Measurements from ENCODE around the gene ATP1A2.
"Not testable (repeated sequence)": the region's sequence is repeated elsewhere in the genome, so short reads cannot be mapped to it uniquely, and the experiment has no call there.

The ATP1A2 gene

DNA sequence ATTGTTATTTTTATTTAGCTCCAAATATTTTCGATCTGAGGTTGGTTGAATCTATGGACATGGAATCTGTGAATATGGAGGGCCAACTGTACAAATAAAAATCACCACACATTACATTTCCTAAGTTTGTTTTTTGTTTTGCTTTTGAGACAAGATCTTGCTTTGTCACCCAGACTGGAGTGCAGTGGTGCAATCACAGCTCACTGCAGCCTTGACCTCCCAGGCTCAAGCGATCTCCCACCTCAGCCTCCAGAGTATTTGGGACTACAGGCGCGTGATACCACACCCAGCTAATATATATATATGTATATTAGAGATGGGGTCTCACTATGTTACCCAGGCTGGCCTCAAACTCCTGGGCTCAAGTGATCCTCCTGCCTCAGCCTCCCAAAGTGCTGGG, 10.8 kb downstream of the ATP1A2 start:
- not testable (repeated sequence) for DNase-seq

DNA sequence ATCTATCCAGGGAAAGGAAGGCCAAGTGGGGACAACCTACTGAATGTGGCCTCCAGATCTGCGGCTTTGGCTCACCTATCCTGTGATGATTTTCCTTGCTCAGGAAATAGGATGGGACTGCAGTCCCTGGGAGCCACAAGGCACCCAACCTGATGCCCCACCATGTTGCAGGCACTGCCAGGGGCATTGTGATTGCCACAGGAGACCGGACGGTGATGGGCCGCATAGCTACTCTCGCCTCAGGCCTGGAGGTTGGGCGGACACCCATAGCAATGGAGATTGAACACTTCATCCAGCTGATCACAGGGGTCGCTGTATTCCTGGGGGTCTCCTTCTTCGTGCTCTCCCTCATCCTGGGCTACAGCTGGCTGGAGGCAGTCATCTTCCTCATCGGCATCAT, 11.8 kb downstream of the ATP1A2 start:
- no peak for DNase-seq

DNA sequence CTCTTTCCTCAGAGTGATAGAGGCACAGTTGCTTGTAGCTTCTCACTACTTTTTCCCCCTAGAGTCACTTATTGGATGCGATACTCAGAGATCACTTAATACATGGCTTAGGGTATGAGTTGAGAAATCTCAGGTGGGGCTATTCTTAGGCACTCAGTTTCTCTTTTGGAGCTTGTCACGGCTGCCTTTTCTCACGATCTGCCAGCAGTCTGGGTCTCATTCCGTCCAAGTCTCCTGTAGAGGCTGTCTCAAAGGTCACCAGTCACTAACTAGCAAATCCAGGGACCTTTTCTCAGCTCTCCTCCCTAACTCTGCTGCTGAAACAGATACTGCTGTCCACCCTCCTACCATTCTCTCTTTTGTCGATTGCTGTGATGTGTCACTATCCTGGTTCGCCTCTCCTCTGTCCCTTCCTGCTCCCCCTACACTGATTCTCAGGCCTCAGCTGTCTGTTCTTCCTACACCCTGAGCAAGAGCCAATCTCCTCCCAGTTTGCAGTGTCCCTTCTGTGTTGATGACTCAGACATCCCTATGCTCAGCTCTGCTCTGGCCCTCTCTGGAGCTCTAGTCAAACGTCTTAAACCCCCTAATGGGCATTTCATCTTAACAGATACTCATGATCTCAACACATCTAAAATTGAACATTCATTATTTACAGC, 12.4 kb downstream of the ATP1A2 start:
- no peak for DNase-seq

DNA sequence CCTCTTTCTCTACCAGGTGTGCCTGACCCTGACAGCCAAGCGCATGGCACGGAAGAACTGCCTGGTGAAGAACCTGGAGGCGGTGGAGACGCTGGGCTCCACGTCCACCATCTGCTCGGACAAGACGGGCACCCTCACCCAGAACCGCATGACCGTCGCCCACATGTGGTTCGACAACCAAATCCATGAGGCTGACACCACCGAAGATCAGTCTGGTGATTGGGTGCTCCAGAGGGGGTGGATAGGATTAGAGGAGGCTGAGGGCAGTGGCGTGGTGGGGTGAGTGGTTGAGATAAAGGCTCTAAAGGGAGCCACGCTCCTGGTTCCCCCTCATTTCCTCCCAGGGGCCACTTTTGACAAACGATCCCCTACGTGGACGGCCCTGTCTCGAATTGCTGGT, 13.1 kb downstream of the ATP1A2 start:
- DNase-seq: no peak

DNA sequence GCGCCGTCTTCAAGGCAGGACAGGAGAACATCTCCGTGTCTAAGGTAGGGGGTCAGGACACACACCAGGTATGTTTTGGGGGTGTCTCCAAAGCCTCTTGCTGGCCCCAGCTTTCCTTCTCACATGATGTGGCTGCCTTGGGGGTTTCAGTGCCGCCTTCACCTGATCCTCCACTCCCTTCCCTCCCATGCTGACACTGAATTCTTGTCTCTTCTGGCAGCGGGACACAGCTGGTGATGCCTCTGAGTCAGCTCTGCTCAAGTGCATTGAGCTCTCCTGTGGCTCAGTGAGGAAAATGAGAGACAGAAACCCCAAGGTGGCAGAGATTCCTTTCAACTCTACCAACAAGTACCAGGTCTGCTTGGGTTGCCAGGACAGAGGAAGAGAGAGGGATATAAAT, 13.5 kb downstream of the ATP1A2 start:
- DNase-seq: no peak

DNA sequence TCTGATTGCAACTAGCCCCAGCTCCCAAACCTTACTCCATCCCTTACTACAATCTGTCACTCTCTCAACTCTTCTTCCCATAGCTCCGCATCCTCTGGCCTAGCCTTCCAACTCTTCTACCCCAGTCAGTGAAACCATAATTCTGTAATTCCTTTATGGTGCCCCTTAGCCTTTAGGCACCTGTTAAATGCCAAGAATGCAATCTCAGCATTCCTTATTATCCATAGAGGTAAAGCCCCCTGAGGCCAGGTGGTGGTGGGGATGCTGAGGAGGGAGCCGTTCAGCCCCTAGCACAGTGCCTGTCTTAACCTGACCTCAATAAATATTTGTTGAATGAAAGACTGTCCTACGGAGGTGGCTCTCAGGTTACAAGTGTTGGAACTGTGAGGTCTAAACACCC, 14.0 kb downstream of the ATP1A2 start:
- no peak for DNase-seq

DNA sequence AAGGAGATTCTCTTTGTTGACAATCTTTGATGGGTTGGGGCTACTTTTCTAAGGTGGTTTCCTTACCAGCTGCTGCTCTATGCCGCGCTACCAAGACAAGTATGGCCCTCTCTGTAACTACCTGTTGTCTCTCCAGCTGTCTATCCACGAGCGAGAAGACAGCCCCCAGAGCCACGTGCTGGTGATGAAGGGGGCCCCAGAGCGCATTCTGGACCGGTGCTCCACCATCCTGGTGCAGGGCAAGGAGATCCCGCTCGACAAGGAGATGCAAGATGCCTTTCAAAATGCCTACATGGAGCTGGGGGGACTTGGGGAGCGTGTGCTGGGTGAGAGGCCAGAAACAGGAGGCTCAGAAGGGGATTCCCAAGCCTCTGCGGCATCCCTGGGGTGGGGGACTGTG, 14.4 kb downstream of the ATP1A2 start:
- DNase-seq: no peak

DNA sequence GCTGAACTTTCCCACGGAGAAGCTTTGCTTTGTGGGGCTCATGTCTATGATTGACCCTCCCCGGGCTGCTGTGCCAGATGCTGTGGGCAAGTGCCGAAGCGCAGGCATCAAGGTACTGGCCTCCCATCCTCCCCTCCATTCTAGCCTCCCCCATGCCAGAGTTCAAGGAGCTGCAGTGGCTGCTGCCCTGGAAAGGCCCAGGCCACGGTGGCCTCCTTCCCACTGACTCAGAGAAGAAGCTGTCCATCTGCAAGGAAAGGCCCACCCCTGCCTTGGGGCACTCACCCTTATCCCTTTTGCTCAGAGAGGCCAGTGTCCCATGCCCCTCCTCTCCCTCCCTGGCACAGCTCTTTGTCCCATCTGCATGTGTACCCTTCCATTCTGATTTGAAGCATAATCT, 14.9 kb downstream of the ATP1A2 start:
- no peak for DNase-seq

DNA sequence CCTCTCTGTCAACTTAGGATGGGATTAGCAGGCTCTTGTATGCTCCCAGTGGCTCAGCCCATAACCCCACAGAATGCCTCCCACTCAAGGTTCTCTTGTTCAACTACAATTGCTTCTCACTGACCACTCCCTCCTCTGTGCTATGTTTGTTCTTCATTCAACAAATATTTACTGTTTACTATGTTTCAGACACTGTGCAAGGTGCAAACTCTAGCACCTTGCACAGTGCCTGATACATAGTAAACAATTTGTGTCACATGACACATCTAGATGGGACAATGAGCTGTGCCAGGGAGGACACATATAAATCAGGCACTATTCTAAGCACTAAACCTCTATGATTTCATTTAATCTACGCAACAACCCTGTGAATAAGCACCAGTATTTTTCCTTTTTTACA, 15.4 kb downstream of the ATP1A2 start:
- no peak for DNase-seq

DNA sequence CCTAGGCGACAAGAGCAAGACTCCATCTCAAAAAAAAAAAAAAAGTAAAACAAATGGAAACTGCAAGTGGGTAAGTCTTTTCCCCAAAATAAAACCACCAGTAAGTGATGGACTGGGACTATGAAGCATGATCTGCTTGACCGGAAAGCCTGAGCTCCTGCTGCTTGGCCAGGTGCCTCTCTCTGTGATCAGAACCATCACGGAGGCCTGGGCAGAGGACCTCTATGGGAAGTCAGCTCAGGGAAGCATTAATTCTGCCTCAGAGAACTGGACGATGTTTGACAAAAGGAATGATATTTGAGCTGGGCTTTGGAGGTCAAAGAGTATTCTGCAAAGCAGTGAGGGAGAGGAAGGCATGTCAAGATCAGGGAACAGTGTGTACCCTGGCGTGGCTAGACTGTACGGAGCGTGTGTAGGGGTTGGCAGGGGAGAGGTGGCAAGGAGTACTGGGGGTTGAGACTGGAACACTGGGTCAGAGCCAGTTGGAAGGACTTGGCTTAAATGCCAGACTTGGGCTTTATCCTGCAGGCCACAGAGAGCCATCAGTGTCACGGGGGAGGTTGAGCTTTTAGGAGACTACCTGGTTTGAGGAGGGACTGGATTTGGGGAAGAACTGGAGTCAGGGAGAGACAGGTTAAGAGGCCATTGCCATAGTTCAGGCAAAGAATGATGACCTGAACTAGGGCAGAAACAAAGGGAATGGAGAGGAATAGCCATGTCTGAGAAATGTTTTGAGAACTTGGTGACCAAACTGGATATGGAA, 16.4 kb downstream of the ATP1A2 start:
- DNase-seq: no peak

DNA sequence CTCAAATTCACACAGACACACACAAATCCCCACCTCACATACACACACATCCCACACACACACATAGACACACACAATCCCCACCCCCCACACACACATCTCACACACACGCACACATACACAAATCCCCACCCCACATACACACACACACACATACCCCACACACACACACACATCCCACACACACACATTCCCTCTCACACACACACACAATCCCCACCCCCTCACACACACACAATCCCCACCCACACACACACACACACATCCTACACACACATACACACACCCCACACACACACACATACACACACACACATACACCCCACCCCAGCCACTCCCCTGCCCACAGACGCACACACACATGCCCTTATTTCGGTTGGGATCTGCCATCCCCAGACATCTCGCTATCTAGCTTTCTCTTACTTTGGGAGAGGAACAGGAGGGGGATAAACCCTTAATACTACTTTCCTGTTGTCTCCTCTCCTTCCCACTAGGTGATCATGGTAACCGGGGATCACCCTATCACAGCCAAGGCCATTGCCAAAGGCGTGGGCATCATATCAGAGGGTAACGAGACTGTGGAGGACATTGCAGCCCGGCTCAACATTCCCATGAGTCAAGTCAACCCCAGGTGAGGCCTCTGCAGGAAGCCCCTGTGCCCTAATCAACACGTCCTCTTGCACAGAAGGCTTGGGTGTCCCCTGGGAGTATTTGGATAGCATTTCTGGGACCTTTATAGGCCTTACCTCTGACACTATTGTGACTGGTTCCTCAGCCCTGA, 18.6 kb downstream of the ATP1A2 start:
- DNase-seq: no peak

DNA sequence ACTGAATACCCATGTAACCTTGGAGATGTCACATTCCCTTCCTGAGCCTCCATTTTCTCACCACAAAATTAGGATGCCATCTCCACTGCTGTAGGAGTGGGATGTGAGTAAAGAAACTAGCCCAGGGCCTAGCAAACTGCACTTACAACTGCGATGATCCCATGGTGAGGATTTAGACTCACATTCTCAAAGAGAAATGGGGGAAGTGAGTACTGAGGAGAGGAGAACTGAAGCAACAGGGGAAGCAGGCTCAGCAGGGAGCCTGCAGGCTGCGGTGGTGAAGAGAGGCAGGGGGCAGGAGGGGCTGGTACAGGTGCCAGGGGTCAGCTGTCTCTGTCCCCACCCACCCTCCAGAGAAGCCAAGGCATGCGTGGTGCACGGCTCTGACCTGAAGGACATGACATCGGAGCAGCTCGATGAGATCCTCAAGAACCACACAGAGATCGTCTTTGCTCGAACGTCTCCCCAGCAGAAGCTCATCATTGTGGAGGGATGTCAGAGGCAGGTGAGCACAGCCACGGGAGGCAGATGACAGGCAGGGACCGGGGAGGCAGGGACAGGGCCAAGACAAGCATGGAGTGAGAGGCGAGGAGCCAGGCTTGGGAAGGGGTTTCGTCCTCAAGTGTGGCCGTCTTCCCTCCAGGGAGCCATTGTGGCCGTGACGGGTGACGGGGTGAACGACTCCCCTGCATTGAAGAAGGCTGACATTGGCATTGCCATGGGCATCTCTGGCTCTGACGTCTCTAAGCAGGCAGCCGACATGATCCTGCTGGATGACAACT, 19.4 kb downstream of the ATP1A2 start:
- no peak for DNase-seq

DNA sequence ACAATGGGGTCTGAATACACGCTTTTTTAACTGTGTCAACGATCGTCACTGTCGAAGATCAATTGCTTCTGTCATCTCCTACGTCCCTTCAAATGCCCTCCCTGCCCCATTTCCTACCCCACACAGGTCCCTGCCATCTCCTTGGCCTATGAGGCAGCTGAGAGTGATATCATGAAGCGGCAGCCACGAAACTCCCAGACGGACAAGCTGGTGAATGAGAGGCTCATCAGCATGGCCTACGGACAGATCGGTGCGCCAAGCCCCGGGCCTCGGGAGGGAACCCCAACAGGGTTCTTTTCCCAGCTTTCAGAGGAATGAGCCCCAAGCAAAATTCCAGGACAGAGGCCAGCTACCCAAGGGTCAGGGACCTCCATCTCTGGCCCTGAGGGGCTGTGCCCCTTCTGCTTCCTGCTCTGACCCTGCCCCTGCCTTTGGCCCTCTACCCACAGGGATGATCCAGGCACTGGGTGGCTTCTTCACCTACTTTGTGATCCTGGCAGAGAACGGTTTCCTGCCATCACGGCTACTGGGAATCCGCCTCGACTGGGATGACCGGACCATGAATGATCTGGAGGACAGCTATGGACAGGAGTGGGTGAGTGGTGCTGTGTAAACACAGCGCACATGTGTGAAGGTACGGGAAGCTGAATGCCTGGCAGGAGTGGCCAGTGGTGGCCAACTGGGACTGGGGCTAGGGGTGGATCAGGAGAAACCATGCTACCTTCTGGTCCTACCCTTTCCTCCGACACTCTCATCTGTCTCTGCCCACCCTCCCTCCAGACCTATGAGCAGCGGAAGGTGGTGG, 20.8 kb downstream of the ATP1A2 start:
- no peak for DNase-seq

DNA sequence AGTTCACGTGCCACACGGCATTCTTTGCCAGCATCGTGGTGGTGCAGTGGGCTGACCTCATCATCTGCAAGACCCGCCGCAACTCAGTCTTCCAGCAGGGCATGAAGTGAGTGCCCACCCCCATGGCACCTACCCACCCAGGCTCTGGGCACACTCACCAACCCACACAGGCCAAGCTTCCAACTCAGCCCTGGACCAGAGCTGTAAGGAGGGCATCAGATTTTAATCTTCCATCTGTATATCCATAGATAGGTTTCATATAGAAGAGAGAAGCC, 21.3 kb downstream of the ATP1A2 start:
- DNase-seq: no peak

DNA sequence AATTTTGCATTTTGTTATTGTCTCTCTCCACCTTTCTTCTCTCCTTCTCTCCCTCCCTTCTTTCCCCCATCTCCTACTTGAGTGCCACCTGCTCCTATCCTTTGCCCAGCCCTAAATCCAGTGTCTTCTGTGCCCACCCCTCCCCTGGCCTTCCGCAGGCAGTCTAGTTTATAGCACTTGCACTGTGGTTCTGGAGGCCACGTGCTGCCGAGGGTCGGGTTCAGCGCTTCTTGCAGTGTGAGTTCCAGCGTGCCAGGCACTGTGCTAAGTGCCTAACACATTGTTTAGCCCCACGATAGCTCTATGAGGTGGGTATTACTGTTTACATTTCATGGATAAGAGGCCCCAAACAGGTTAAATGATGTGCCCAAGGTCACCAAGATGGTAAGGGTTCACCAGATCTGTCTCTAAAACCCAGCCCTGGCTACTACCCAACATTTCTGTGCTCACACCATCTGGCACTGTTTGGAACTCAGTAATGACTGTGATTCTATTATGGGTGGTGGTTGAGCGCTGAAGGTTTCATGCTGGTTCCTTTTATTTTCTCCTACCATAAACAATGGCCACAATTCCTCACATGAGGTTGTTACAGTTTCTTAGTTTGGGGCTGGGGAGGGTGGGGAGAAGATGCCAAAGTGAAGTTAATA, 21.8 kb downstream of the ATP1A2 start:
- DNase-seq: no peak

DNA sequence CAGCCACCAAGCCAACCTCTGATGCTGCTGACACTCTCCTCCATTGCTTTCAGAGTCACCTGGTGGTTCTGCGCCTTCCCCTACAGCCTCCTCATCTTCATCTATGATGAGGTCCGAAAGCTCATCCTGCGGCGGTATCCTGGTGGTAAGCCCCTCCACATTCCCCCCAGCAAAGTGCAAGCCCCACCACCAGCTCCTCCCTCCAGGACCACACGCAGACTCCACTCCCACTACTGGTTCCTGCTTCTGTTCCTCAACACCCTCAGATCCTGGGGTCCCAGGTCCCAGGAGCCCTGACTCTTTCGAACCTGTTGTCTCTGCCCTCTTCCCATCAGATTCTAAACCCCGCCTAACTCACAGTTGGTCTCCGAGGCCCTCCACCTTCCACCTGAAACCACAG, 24.3 kb downstream of the ATP1A2 start:
- no peak for DNase-seq

DNA sequence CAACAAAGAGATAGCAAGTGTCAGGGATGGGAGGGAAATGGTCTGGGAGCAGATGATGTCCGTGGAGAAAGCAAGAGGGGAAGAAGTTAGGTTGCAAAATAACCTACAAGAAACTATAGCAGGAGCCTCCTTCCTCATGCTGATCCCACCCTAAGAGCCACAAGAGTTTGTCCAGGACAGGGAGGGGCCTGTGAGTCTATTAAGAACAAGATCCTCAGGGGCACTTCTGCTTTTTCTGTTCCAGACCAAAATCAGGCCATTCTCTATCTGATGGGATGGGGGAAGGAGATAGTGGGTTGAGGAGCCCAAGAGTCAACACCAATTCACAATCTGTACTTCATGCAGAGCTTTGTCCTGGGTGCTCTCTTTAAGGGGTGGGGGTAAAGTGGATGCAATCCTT, 28.1 kb downstream of the ATP1A2 start:
- no peak for DNase-seq

DNA sequence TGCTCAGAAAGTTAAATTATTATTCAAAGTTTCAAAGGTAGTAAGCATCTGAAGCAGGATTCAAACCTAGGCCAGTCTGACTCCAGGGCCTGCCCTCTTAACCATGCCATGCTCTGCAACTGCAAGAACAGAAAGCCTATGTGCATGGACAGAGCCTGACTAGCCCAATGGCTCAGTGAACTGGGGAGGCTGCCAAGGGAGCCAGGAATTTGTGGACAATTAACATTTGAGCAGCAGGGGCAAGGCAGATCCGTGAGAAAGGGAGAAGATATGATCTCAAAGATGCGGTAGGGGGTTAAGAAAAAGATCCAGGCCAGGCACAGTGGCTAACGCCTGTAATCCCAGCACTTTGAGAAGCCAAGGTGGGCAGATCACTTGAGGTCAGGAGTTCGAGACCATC, 29.4 kb downstream of the ATP1A2 start:
- DNase-seq: no peak

DNA sequence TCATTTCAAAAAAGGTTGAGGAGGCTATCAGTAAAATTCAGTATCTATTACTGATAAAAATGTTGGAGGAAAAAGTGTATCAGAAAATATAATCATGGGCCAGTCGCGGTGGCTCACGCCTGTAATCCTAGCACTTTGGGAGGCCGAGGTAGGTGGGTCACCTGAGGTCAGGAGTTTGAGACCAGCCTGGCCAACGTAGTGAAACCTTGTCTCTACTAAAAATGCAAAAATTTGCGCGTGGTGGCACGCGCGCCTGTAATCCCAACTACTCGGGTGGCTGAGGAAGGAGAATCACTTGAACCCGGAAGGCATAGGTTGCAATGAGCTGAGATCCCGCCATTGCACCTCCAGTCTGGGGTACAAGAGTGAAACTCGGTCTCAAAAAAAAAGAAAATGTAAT, 30.5 kb downstream of the ATP1A2 start:
- no peak for DNase-seq

DNA sequence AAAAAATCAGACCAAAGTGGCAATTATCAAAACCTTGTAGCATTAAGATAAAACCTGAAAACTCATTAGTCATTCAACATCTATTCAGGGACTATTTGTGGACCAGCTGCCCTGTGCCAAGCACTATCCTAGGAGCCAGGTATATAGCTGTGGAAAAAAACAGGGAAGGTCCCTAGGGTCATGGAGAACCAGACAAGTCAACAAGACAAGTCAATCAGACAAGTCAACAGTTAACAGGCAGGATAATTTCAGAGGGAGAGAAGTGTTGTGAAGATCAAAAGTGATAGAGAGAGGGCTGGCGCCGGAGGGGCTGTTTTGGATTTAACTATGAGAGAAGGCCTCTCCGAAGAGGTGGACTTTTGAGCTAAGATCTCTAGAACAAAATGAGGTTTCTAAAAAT, 32.6 kb downstream of the ATP1A2 start:
- no peak for DNase-seq

DNA sequence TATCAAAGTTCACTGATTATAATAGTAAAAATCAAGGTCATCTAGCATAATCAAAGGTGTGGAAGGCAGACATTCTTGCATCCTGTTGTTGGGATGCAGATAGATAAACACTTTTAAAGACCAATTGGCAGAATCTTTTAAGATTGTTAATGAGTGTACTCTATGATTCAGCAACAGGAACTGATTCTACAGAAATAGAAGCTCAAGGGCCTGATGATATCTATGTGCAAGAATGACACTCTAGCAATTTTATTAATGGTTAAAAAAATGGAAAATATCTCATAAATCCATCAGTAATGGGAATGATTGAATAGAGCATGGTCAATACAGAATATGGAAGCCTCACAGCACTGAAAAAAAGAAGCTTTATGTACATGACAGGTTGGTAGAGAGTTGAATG, 33.7 kb downstream of the ATP1A2 start:
- no peak for DNase-seq

DNA sequence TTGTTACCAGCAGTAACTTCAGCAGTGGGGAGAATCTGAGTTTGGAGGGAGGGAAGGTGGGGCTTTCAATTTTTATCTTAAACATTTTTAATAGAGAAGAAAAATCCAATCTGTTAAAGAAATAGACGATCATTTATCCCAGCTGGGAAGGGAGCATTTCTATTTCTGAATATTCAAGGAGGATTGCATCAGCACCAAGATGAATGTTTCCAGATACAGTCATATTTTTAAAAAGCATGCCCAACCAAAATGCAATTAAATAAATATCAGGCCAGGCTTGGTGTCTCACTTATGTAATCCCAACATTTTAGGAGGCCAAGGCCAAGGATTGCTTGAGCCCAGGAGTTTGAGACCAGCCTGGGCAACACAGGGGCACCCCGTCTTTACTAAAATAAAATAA, 34.2 kb downstream of the ATP1A2 start:
- no peak for DNase-seq

All from hippocampal formation (tissue), 2 donors.